GM21447 (cell line): ENCODE results near the gene CD3D.

Source experiments
- ATAC-seq: cut with Tn5 transposase; IDR thresholded peaks from one replicate; pipeline ENCODE4 v1.9.1; 2021; ENCODE audit not compliant: unreplicated experiment

The CD3D gene

GRCh38 chr11:118304227-118304567 lies 38.3 kb downstream of the CD3D start:
- no peak for ATAC-seq

GRCh38 chr11:118301600-118302195 lies 40.8 kb downstream of the CD3D start:
- ATAC-seq: no peak

GRCh38 chr11:118295815-118296454 lies 46.6 kb downstream of the CD3D start:
- no peak for ATAC-seq

- ATAC-seq: no peak
Observed at GRCh38 chr11:118295199-118295598, 47.3 kb downstream of the CD3D start.

GRCh38 chr11:118294053-118294452 lies 48.5 kb downstream of the CD3D start:
- ATAC-seq: no peak

GRCh38 chr11:118291477-118292135 lies 50.9 kb downstream of the CD3D start:
- no peak for ATAC-seq

GRCh38 chr11:118290923-118291322 lies 51.6 kb downstream of the CD3D start:
- no peak for ATAC-seq

- no peak for ATAC-seq
Observed at GRCh38 chr11:118289401-118289800, 53.1 kb downstream of the CD3D start.
